Skeletal muscle tissue (tissue), 4 donors: ENCODE results near the gene GUCA1C. TPM values are rescaled to one million over a fixed set of nuclear protein-coding genes. Genes with fewer than 3 reads are reported as not detected.

Source experiments
- H3K27ac ChIP-seq: one replicate; pipeline ENCODE4 v1.7.0; 2013; ENCODE audit warnings: mild to moderate bottlenecking, low read depth, low read length, inconsistent platforms
- H3K27me3 ChIP-seq, 3 donors: one replicate each; pipeline ENCODE4 v1.7.0; 2013; ENCODE audit warnings: low read length in 3 of 3; ENCODE audit not compliant: control insufficient read depth in 3 of 3, insufficient read depth in 3 of 3
- H3K36me3 ChIP-seq, 3 donors: one replicate each; pipeline ENCODE4 v1.7.0; 2013; ENCODE audit warnings: low read length in 3 of 3; ENCODE audit not compliant: control insufficient read depth in 3 of 3, insufficient read depth in 3 of 3
- H3K4me1 ChIP-seq, 3 donors: one replicate each; pipeline ENCODE4 v1.7.0; 2013; ENCODE audit warnings: low read length in 3 of 3, mild to moderate bottlenecking in 3 of 3; ENCODE audit not compliant: control insufficient read depth in 3 of 3, insufficient read depth in 3 of 3
- H3K4me3 ChIP-seq, 3 donors: one replicate each; pipeline ENCODE4 v1.7.0; 2013; ENCODE audit warnings: low read length in 3 of 3
- H3K9ac ChIP-seq, 3 donors: one replicate each; pipeline ENCODE4 v1.7.0; 2013; ENCODE audit warnings: low read length in 3 of 3, mild to moderate bottlenecking in 3 of 3, moderate library complexity in 2 of 3, low read depth in 1 of 3
- H3K9me3 ChIP-seq, 3 donors: one replicate each; pipeline ENCODE4 v1.7.0; 2013; ENCODE audit warnings: low read length in 3 of 3; ENCODE audit not compliant: control insufficient read depth in 3 of 3
- total RNA-seq: library from RNA; depleted of rRNA; stranded (reverse); fragments of >200 nt; gene quantifications from one replicate; pipeline ENCODE4 v1.2.3, GENCODE V29; 2014
- donor health status: Osteomylitis.

Gene GUCA1C, protein sequence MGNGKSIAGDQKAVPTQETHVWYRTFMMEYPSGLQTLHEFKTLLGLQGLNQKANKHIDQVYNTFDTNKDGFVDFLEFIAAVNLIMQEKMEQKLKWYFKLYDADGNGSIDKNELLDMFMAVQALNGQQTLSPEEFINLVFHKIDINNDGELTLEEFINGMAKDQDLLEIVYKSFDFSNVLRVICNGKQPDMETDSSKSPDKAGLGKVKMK
- not detected for total RNA-seq

DNA sequence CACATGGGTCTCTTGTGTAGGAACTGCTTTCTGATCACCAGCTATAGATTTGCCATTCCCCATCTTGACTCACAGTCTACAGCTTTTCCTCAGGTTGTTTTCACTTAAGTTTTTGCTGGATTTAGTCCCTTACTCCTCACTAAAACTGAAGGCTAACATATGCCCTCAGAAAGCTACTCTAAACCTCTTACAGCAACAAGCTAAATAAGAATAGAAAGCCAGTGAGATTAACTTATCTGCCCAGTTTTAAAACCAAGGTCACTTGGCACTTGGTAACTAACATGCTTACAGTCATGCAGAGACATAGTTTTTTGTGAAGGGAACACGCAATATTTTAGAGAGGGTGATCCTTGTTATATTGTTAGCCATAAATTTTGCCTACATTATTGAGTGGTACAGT lies at the start of gene GUCA1C:
GUCA1C (minus strand) TSS at position 180 of the 400 bp plus-strand sequence; CDS start at position 63, 117 bp downstream.
- H3K27me3 ChIP-seq, result peaks cover 0 to 4% (median 0%) of the 10 kb centered on the region in 3 donors
- no peak within 1 kb of the TSS for H3K4me3 ChIP-seq
- no peaks in the 10 kb centered on the region for H3K4me1 ChIP-seq
- no peak within 1 kb of the TSS for H3K27ac ChIP-seq
- no peak within 1 kb of the TSS for H3K9ac ChIP-seq
- H3K9me3 ChIP-seq, result no peaks in the 10 kb centered on the region
- no peaks in the 10 kb centered on the region for H3K36me3 ChIP-seq

DNA sequence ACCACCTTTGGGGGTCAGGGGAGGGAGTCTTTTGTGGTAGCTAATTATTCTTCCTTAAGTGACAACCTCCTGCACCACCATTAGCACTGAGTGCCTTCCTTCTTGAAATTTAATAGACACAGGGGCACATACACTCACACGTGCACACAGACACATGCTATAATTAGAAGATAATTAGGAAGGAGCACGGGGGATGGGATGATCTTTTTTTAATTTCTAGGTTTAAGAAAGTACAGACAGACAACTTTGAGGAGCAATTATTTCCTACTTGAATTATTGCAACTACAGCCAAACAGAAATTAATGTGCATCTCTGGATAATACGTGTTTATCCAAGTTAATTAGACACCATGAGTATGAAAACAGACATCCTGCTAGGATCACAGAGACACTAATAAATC lies 44.8 kb upstream of the GUCA1C start:
- Histone ChIP-seq H3K36me3 (no peaks in the 10 kb centered on the region), H3K4me3 (no peak overlapping the region), H3K4me1 (no peaks in the 10 kb centered on the region), H3K27ac (no peak overlapping the region), H3K9ac (no peak overlapping the region), H3K27me3 (peaks cover 0 to 3% (median 0%) of the 10 kb centered on the region in 3 donors), H3K9me3 (no peaks in the 10 kb centered on the region)

DNA sequence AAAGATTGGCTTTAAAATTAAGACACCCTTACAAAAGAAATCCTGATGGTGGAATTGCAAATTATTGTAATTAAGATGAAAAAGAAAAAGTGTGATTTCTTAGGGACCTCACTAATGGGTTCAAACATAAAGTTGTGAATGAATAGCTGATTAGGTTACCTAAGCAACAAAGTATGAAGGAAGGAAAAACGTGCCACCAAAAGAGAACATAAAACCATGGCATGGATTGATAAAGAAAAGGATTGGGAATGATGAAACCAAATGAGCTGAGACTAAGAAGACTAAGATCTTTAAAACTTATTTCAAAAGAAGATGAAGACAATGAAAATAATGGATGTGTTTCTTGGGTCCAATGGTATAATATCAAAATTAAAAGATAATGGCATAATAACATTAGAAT lies 32.2 kb upstream of the GUCA1C start:
- H3K27me3 ChIP-seq, result peaks cover 0 to 3% (median 0%) of the 10 kb centered on the region in 3 donors

DNA sequence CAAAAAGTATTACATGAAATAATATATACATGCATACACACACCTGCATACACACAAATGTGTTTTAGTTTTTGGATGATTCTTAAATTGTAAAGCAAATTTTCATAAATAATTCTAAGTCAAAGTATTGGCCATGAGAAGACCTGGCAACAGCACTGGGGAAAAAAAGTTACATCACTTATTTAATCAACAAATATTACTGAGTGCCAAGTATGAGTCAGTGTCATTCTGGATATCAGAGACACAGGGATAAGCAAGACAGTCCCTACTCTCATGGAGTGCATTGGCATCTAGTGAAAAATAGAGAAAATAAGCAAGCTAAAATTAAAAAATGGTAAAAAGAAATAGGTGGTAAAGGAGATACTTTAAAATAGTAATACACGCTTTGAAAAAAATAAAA lies 29.4 kb upstream of the GUCA1C start:
- Histone ChIP-seq H3K27ac (no peak overlapping the region), H3K9me3 (no peaks in the 10 kb centered on the region), H3K4me1 (no peaks in the 10 kb centered on the region), H3K9ac (no peak overlapping the region), H3K27me3 (peaks cover 0 to 3% (median 0%) of the 10 kb centered on the region in 3 donors), H3K36me3 (no peaks in the 10 kb centered on the region), H3K4me3 (no peak overlapping the region)

More for the DNA sequence above, 32.2 kb upstream of the GUCA1C start:
- no peak overlapping the region for H3K27ac ChIP-seq
- H3K9ac ChIP-seq, result no peak overlapping the region
- H3K4me1 ChIP-seq, result no peaks in the 10 kb centered on the region
- H3K9me3 ChIP-seq, result no peaks in the 10 kb centered on the region
- H3K36me3 ChIP-seq, result no peaks in the 10 kb centered on the region
- H3K4me3 ChIP-seq, result no peak overlapping the region

DNA sequence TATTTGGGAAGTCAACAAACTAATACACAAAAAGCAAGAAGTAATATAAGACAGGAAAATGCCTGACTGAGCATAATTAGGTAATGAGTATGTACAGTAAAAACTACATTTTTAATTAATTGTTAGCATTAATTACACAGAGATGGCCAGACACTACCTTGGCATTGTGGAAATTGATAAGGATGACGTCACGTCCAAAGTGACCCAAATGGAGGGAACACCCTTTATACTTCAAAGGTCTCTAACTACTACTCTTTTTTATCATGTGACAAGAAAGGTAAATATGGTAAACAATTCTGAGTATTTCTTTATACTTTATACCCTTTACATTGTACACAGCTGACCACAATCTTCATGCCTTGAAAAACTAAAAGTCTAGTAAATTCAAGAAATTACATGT lies 22.4 kb upstream of the GUCA1C start:
- Histone ChIP-seq H3K4me1 (no peaks in the 10 kb centered on the region), H3K9ac (no peak overlapping the region), H3K9me3 (no peaks in the 10 kb centered on the region), H3K4me3 (no peak overlapping the region), H3K27ac (no peak overlapping the region), H3K27me3 (no peaks in the 10 kb centered on the region), H3K36me3 (no peaks in the 10 kb centered on the region)

DNA sequence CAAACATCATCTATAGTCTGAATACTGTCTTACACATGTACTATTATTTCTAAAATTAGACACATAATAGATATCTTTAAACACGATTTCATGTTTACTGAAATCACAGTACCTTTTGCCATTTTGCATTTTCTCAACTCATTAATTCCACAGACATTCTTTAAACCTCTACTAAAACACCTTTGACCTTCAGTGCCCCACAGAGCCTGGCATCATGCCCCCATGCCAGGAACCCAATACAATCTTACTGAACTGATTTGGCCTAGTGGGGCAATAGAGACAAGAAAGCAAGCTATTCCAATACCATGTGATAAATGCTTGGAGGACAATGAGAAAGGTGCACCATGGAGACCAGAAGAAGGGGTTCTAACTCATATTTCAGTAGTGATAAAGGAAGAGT lies 19.3 kb upstream of the GUCA1C start:
- Histone ChIP-seq H3K4me3 (no peak overlapping the region), H3K9me3 (no peaks in the 10 kb centered on the region), H3K9ac (no peak overlapping the region), H3K36me3 (no peaks in the 10 kb centered on the region), H3K4me1 (no peaks in the 10 kb centered on the region), H3K27me3 (no peaks in the 10 kb centered on the region), H3K27ac (no peak overlapping the region)

DNA sequence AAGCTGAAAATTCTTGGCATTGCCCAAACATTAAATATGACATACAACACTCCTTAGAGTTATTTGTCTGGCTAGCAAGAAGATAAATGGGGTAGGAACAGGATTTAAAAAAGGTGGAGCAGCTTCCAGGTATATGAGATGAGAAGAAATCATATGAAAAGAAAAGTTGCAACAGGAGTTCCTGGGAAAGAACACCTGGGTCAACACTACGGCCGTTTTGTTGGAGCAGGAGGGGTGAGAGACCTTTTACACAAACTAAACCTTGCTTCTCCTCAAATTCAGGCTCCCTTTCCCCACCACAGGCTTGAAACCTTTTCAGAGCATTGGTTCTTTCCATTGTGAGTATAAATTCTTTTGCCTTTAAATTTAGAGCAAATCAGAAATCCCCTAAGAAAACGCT lies 18.8 kb upstream of the GUCA1C start:
- Histone ChIP-seq H3K36me3 (no peaks in the 10 kb centered on the region), H3K9ac (no peak overlapping the region), H3K4me3 (no peak overlapping the region)

DNA sequence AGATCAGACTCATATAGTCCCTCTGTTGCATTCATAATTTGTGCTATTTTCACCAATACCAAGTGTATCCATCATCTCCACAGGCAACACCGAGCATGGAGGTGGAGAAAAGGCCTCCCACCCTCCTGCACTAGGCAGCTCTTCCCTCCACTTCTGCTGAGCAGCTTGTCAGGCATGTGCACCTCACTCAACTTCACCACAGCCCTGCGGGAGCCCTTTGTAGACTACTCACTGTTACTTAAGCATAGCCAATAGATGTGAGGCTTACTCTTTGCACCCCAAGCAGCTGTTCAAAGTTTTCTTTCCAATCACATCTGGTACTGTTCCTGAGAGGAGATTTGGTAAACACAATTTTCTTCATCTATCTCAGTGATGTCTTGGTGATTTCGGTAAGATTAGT lies 16.9 kb upstream of the GUCA1C start:
- H3K9ac ChIP-seq, result no peak overlapping the region
- no peaks in the 10 kb centered on the region for H3K27me3 ChIP-seq
- no peak overlapping the region for H3K27ac ChIP-seq
- no peaks in the 10 kb centered on the region for H3K9me3 ChIP-seq
- H3K36me3 ChIP-seq, result no peaks in the 10 kb centered on the region
- no peak overlapping the region for H3K4me3 ChIP-seq
- H3K4me1 ChIP-seq, result no peaks in the 10 kb centered on the region

More for the DNA sequence above, 18.8 kb upstream of the GUCA1C start:
- no peaks in the 10 kb centered on the region for H3K9me3 ChIP-seq
- H3K27me3 ChIP-seq, result no peaks in the 10 kb centered on the region
- H3K27ac ChIP-seq, result no peak overlapping the region
- no peaks in the 10 kb centered on the region for H3K4me1 ChIP-seq

DNA sequence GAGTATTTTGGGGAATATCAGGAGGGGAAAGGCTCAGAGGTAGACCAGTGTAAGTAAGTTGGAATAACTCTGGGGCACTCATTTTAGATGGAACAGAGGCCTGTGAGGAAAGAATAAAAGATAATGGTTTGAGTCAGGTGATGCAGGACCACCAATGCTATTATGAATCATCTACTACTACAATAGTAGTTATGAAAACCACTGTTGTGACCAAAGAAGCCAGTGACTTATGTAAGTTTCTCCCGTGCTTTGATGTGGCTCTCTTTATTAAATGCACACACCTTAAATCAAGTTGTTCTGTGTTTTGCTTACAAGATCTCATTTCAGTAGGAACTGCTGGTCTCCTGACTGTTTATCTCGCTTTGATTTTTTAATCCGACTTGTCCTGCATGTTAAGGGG lies 13.1 kb upstream of the GUCA1C start:
- Histone ChIP-seq H3K27me3 (no peaks in the 10 kb centered on the region), H3K36me3 (no peaks in the 10 kb centered on the region), H3K9ac (no peak overlapping the region), H3K4me1 (no peaks in the 10 kb centered on the region), H3K9me3 (no peaks in the 10 kb centered on the region), H3K4me3 (no peak overlapping the region), H3K27ac (no peak overlapping the region)

DNA sequence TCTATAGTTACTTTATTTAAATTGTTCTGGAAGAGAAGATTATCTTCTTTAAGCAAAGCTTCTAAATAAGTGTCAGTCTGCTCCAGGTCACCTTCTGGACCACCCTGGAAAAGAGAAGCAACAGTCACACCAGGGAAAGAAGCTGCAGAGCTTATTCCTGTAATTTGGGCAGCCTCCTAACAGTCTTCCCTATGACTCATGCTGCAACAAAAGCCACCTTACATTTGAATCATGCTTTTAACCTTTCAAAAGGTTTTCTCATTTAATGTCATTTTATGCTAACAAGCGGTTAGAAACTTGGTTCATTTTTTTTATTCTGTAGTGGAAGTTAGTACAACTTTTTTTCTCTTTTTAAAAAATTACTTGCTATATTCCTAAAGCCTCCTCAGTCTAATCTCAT lies 5.3 kb upstream of the GUCA1C start:
- no peaks in the 10 kb centered on the region for H3K4me1 ChIP-seq
- peaks cover 0 to 2% (median 0%) of the 10 kb centered on the region in 3 donors for H3K27me3 ChIP-seq
- H3K27ac ChIP-seq, result no peak overlapping the region
- H3K9ac ChIP-seq, result no peak overlapping the region
- H3K4me3 ChIP-seq, result no peak overlapping the region
- no peaks in the 10 kb centered on the region for H3K9me3 ChIP-seq
- no peaks in the 10 kb centered on the region for H3K36me3 ChIP-seq
